CD4-positive, alpha-beta memory T cell (primary cell): Measurements from ENCODE around the gene SFSWAP. TPM values are rescaled to one million over a fixed set of nuclear protein-coding genes. Genes with fewer than 3 reads are reported as not detected.
"Not testable (repeated sequence)": the region's sequence is repeated elsewhere in the genome, so short reads cannot be mapped to it uniquely, and the experiment has no call there.

Source experiments
- CTCF ChIA-PET: fragments of 350-600 bp; sonication (Branson Sonifier 250); formaldehyde crosslinking; loops from one replicate; lab custom pipeline; 2021; ENCODE audit warnings: inconsistent platforms; ENCODE audit not compliant: partially characterized antibody; lab: Charles Lee
- POLR2A ChIA-PET: fragments of 350-600 bp; sonication (Branson Sonifier 250); formaldehyde crosslinking; loops from one replicate; lab custom pipeline; 2021; ENCODE audit not compliant: partially characterized antibody; lab: Charles Lee
- DNase-seq, 5 donors: peaks; one replicate each; pipeline versions ENCODE4 v3.0.0 to v3.0.0-alpha.2; 2020 to 2022; ENCODE audit warnings: mixed read lengths in 1 of 5
- H3K27ac ChIP-seq: one replicate; pipeline ENCODE4 v1.7.0; 2013; ENCODE audit warnings: low read depth, low read length
- H3K27me3 ChIP-seq: 2 replicates; pipeline ENCODE4 v1.7.0; 2013; ENCODE audit warnings: mild to moderate bottlenecking, low read length, moderate library complexity; ENCODE audit not compliant: insufficient read depth
- H3K36me3 ChIP-seq: 2 replicates; pipeline ENCODE4 v1.7.0; 2013; ENCODE audit warnings: mild to moderate bottlenecking, low read length, moderate library complexity; ENCODE audit not compliant: insufficient read depth
- H3K4me1 ChIP-seq: 2 replicates; pipeline ENCODE4 v1.7.0; 2013; ENCODE audit warnings: mild to moderate bottlenecking, low read length, moderate library complexity; ENCODE audit not compliant: insufficient read depth
- H3K4me3 ChIP-seq, 2 donors: one replicate each; pipeline ENCODE4 v1.7.0; 2013; ENCODE audit warnings: low read length in 2 of 2, mild to moderate bottlenecking in 1 of 2
- H3K9me3 ChIP-seq, 2 donors: one replicate each; pipeline ENCODE4 v1.7.0; 2013; ENCODE audit warnings: low read length in 2 of 2, control low read depth in 1 of 2; ENCODE audit not compliant: control insufficient read depth in 1 of 2
- H3K27ac Mint-ChIP-seq, 7 donors: one replicate each; pipeline ENCODE4 v1.8.0; 2020 to 2021; ENCODE audit warnings: mixed read lengths in 7 of 7, mild to moderate bottlenecking in 6 of 7, inconsistent platforms in 3 of 7, moderate library complexity in 3 of 7
- H3K27me3 Mint-ChIP-seq, 2 donors: one replicate each; pipeline ENCODE4 v1.8.0; 2020 to 2021; ENCODE audit warnings: mixed read lengths in 2 of 2
- H3K36me3 Mint-ChIP-seq, 2 donors: one replicate each; pipeline ENCODE4 v1.8.0; 2020 to 2021; ENCODE audit warnings: mixed read lengths in 2 of 2, inconsistent platforms in 1 of 2, mild to moderate bottlenecking in 1 of 2
- H3K4me1 Mint-ChIP-seq, 4 donors: one replicate each; pipeline ENCODE4 v1.8.0; 2020 to 2021; ENCODE audit warnings: mixed read lengths in 4 of 4, mild to moderate bottlenecking in 1 of 4
- H3K4me3 Mint-ChIP-seq, 8 donors: one replicate each; pipeline ENCODE4 v1.8.0; 2020 to 2021; ENCODE audit warnings: mixed read lengths in 8 of 8, mild to moderate bottlenecking in 7 of 8, moderate library complexity in 6 of 8, inconsistent platforms in 3 of 8
- H3K9me3 Mint-ChIP-seq, 8 donors: one replicate each; pipeline ENCODE4 v1.8.0; 2020 to 2021; ENCODE audit warnings: mixed read lengths in 8 of 8, mild to moderate bottlenecking in 5 of 8, inconsistent platforms in 3 of 8, moderate library complexity in 1 of 8
- intact Hi-C: fragments of 100-400 bp; cut with micrococcal nuclease; formaldehyde crosslinking; loops from one replicate; pipeline ENCODE4 v1.15.1; 2023
- polyA plus RNA-seq, 2 donors: library from polyadenylated mRNA; unstranded; fragments of 300-500 nt; fragmentation: Illumina TruSeq; gene quantifications; one replicate each; pipeline ENCODE4 v1.2.3, GENCODE V29; 2021
- total RNA-seq, 2 experiments: library from RNA; stranded (reverse); gene quantifications; one replicate each; pipeline ENCODE4 v1.2.3, GENCODE V29; 2021

Gene SFSWAP
- total and polyA plus RNA-seq, 4 experiments from 2014 or later = 9.8 to 96.8 (median 60.7) TPM

- H3K36me3 ChIP-seq = peaks cover 43% of the 10 kb centered on the region
- ChIA-PET CTCF (interaction anchor here (1.7 kb wide), 1 partner anchor 13 kb away, joined by 4 read pairs; no protein-coding TSS in a partner anchor), POLR2A (no interaction called here)
- no peak for DNase-seq
- no peaks in the 10 kb centered on the region for H3K9me3 ChIP-seq
- H3K36me3 Mint-ChIP-seq = peaks cover 36 to 68% of the 10 kb centered on the region in 2 donors
- H3K27me3 Mint-ChIP-seq = no peaks in the 10 kb centered on the region
- no peaks in the 10 kb centered on the region for H3K9me3 Mint-ChIP-seq
- H3K4me3 ChIP-seq = no peak overlapping the region
- no peaks in the 10 kb centered on the region for H3K27me3 ChIP-seq
- no peak overlapping the region for H3K27ac ChIP-seq
- H3K4me1 ChIP-seq = no peaks in the 10 kb centered on the region
- intact Hi-C loops = no loop called here
- H3K4me3 Mint-ChIP-seq = no peak overlapping the region
- H3K4me1 Mint-ChIP-seq = peaks cover under 1 to 3% (median under 1%) of the 10 kb centered on the region in 4 donors
- peak overlapping the region in 1 of 7 donors; percentile 55 for H3K27ac Mint-ChIP-seq
Measured at GRCh38 chr12:131736446-131737149, 25.7 kb downstream of the SFSWAP start.

DNA sequence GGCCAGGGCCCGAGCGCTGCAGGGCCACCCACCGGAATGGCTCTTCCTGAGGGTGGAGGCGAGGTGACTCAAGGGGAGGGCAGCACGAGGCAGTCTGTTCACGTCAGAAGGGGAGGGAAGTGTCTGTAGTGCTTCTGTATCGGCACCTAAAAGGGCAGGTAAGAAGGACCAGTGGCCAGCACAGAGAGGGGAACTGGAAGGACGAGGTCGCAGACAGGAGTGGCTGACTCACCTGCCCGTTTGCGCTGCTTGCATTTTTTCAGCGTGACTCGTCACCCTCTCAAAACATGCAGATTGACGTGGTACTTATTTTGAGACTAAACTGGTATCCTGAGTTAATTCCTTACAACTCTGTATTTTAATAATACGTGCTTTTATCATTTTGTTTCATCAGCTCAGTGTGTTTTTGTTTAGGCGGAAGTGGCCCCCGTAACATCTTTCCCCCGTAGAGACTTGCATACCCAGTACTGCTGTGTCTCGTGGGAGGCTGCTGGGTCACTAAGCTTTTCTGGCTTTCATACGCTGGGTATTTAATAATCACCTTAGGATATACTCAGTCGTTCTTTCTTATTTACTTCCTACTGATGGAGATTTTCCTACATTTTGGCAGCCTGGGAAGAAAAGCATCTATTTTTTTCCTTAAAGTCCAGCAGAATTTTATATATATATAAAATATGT lies 26.4 kb downstream of the SFSWAP start:
- Histone ChIP-seq H3K27me3 (no peaks in the 10 kb centered on the region), H3K4me1 (no peaks in the 10 kb centered on the region), H3K9me3 (no peaks in the 10 kb centered on the region), H3K4me3 (no peak overlapping the region), H3K27ac (no peak overlapping the region), H3K36me3 (peaks cover 42% of the 10 kb centered on the region)
- H3K9me3 Mint-ChIP-seq = no peaks in the 10 kb centered on the region
- CTCF ChIA-PET = interaction anchor here (0.6 to 1.7 kb wide), 2 partner anchors 14 to 66 kb away, joined by 3 to 4 read pairs; no protein-coding TSS in a partner anchor
- H3K36me3 Mint-ChIP-seq = peaks cover 41 to 71% of the 10 kb centered on the region in 2 donors
- H3K4me1 Mint-ChIP-seq = peaks cover 3 to 4% (median 3%) of the 10 kb centered on the region in 4 donors
- DNase-seq = no peak
- intact Hi-C loops = no loop called here
- H3K27me3 Mint-ChIP-seq = no peaks in the 10 kb centered on the region
- POLR2A ChIA-PET = interaction anchor here (1.3 kb wide), 1 partner anchor 26 kb away, joined by 3 read pairs; the partner anchor contains the start of gene SFSWAP
- peak overlapping the region in 1 of 7 donors; percentile 55 for H3K27ac Mint-ChIP-seq
- no peak overlapping the region for H3K4me3 Mint-ChIP-seq

- Mint-ChIP-seq H3K4me3 (no peak overlapping the region), H3K36me3 (peaks cover 43 to 71% of the 10 kb centered on the region in 2 donors)
Measured at GRCh38 chr12:131738196-131738595, 27.3 kb downstream of the SFSWAP start.

DNA sequence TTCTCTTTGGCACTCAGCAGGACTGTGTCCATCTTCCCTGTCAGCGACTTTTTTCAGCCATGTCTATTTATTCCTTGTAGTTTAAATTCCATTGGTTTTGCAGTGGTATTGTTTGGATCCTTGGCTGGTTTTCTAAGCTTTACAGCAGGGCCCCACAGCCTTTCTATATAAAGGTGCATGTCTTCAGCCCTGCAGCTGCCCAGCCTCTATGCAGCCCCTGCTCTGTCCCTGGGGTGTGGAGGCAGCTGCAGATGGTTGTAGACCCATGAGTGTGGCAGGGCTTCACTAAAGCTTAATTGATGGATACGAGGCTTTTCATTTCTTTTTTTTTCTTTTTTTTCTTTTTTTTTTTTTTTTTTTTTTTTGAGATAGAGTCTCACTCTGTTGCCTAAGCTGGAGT lies 29.7 kb downstream of the SFSWAP start:
- no peaks in the 10 kb centered on the region for H3K27me3 ChIP-seq
- intact Hi-C loops = no loop called here
- DNase-seq = no peak
- ChIA-PET CTCF (no interaction called here), POLR2A (no interaction called here)
- Mint-ChIP-seq H3K4me3 (no peak overlapping the region), H3K4me1 (peaks cover 3 to 7% (median 5%) of the 10 kb centered on the region in 4 donors), H3K36me3 (peaks cover 49 to 68% of the 10 kb centered on the region in 2 donors), H3K27ac (peak overlapping the region in 1 of 7 donors; percentile 47), H3K27me3 (no peaks in the 10 kb centered on the region), H3K9me3 (peaks cover 0 to 12% (median 0%) of the 10 kb centered on the region in 8 donors)
- no peaks in the 10 kb centered on the region for H3K4me1 ChIP-seq
- peaks cover 21% of the 10 kb centered on the region for H3K36me3 ChIP-seq
- no peak overlapping the region for H3K27ac ChIP-seq
- no peak overlapping the region for H3K4me3 ChIP-seq
- H3K9me3 ChIP-seq = no peaks in the 10 kb centered on the region

More at GRCh38 chr12:131738196-131738595, 27.3 kb downstream of the SFSWAP start:
- ChIA-PET CTCF (no interaction called here), POLR2A (interaction anchor here (1.3 kb wide), 1 partner anchor 27 kb away, joined by 3 read pairs; the partner anchor contains the start of gene SFSWAP)
- Histone ChIP-seq H3K4me1 (no peaks in the 10 kb centered on the region), H3K4me3 (no peak overlapping the region), H3K27ac (no peak overlapping the region), H3K9me3 (no peaks in the 10 kb centered on the region), H3K36me3 (peaks cover 42% of the 10 kb centered on the region), H3K27me3 (no peaks in the 10 kb centered on the region)
- intact Hi-C loops = no loop called here
- H3K9me3 Mint-ChIP-seq = peaks cover 0 to 6% (median 0%) of the 10 kb centered on the region in 8 donors
- no peak for DNase-seq
- peaks cover 3 to 5% (median 3%) of the 10 kb centered on the region in 4 donors for H3K4me1 Mint-ChIP-seq
- H3K27ac Mint-ChIP-seq = peak overlapping the region in 1 of 7 donors; percentile 3
- no peaks in the 10 kb centered on the region for H3K27me3 Mint-ChIP-seq

- H3K4me3 ChIP-seq, POLR2A ChIA-PET, DNase-seq, H3K27ac ChIP-seq, H3K4me3 Mint-ChIP-seq, H3K27me3 ChIP-seq, intact Hi-C loops, CTCF ChIA-PET, H3K4me1 ChIP-seq, H3K27me3 Mint-ChIP-seq, H3K9me3 ChIP-seq: not testable (repeated sequence)
- H3K36me3 Mint-ChIP-seq = peaks cover 55 to 73% of the 10 kb centered on the region in 2 donors
- peaks cover 0 to 12% (median 0%) of the 10 kb centered on the region in 8 donors for H3K9me3 Mint-ChIP-seq
- H3K4me1 Mint-ChIP-seq = peaks cover 3 to 11% (median 4%) of the 10 kb centered on the region in 4 donors
- peaks cover 21% of the 10 kb centered on the region for H3K36me3 ChIP-seq
- H3K27ac Mint-ChIP-seq = peak overlapping the region in 2 of 7 donors; percentile 19
Measured at GRCh38 chr12:131742761-131743160, 31.9 kb downstream of the SFSWAP start.

DNA sequence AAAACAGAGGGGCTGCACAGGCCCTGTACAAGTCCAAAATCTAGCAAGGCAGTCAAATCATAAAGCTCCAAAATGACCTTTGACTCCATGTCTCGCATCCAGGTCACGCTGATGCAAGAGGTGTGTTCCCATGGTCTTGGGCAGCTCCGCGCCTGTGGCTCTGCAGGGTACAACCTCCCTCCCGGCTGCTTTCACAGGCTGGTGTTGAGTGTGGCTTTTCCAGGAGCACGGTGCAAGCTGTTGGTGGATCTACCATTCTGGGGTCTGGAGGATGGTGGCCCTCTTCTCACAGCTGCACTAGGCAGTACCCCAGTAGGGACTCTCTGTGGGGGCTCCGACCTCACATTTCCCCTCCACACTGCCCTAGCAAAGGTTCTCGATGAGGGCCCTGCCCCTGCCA lies 32.5 kb downstream of the SFSWAP start:
- H3K27ac ChIP-seq, H3K27me3 ChIP-seq, H3K4me3 Mint-ChIP-seq, DNase-seq, H3K4me1 ChIP-seq, H3K27me3 Mint-ChIP-seq, H3K9me3 ChIP-seq, CTCF ChIA-PET, H3K27ac Mint-ChIP-seq, H3K4me3 ChIP-seq, intact Hi-C loops: not testable (repeated sequence)
- POLR2A ChIA-PET = interaction anchor here (0.5 kb wide), 1 partner anchor 17 kb away, joined by 3 read pairs; no protein-coding TSS in a partner anchor
- H3K4me1 Mint-ChIP-seq = peaks cover 3 to 12% (median 4%) of the 10 kb centered on the region in 4 donors
- peaks cover 0 to 12% (median 0%) of the 10 kb centered on the region in 8 donors for H3K9me3 Mint-ChIP-seq
- peaks cover 56 to 72% of the 10 kb centered on the region in 2 donors for H3K36me3 Mint-ChIP-seq
- H3K36me3 ChIP-seq = peaks cover 21% of the 10 kb centered on the region

DNA sequence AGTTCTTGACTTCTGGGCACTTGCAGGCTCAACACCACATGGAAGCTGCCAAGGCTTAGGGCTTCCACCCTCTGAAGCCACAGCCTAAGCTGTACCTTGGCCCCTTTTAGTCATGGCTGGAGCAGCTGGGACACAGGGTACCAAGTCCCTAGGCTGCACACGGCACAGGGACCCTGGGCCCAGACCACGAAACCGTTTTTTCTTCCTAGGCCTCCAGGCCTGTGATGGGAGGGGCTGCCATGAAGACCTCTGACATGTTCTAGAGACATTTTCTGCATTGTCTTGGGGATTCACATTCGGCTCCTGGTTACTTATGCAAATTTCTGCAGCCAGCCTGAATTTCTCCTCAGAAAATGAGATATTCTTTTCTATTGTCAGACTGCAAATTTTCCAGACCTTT lies 33.0 kb downstream of the SFSWAP start:
- peaks cover 21% of the 10 kb centered on the region for H3K36me3 ChIP-seq
- H3K9me3 ChIP-seq, DNase-seq, H3K4me3 Mint-ChIP-seq, H3K4me1 ChIP-seq, H3K27me3 Mint-ChIP-seq, H3K27ac ChIP-seq, intact Hi-C loops, H3K4me3 ChIP-seq, CTCF ChIA-PET, H3K27me3 ChIP-seq, H3K27ac Mint-ChIP-seq: not testable (repeated sequence)
- POLR2A ChIA-PET = interaction anchor here (0.5 kb wide), 1 partner anchor 18 kb away, joined by 3 read pairs; no protein-coding TSS in a partner anchor
- H3K36me3 Mint-ChIP-seq = peaks cover 56 to 74% of the 10 kb centered on the region in 2 donors
- peaks cover 0 to 12% (median 0%) of the 10 kb centered on the region in 8 donors for H3K9me3 Mint-ChIP-seq
- peaks cover 3 to 13% (median 4%) of the 10 kb centered on the region in 4 donors for H3K4me1 Mint-ChIP-seq
